GM23248 (cell line): Measurements from ENCODE around the gene DNAH11.
"Not testable (repeated sequence)": the region's sequence is repeated elsewhere in the genome, so short reads cannot be mapped to it uniquely, and the experiment has no call there.

ENCODE experiments used
- EZH2 ChIP-seq: fragments of 200-600 bp; sonication (generic); IDR thresholded peaks from 2 replicates; pipeline ENCODE4 v1.6.1; 2018; ENCODE audit warnings: antibody characterized with exemption, mild to moderate bottlenecking; ENCODE audit not compliant: insufficient read depth, poor library complexity, severe bottlenecking
- EZH2phosphoT487 ChIP-seq: fragments of 200-600 bp; sonication (generic); IDR thresholded peaks from 2 replicates; pipeline ENCODE4 v1.6.1; 2018; ENCODE audit warnings: antibody characterized with exemption, moderate library complexity, mild to moderate bottlenecking, low read depth; ENCODE audit not compliant: insufficient read depth

GRCh38 chr7:21691146-21691545, 148.3 kb downstream of the DNAH11 start:
- TF ChIP-seq EZH2phosphoT487, EZH2: not testable (repeated sequence)
